ENCODE measurements around the gene PRKCE.

Gene PRKCE

DNA sequence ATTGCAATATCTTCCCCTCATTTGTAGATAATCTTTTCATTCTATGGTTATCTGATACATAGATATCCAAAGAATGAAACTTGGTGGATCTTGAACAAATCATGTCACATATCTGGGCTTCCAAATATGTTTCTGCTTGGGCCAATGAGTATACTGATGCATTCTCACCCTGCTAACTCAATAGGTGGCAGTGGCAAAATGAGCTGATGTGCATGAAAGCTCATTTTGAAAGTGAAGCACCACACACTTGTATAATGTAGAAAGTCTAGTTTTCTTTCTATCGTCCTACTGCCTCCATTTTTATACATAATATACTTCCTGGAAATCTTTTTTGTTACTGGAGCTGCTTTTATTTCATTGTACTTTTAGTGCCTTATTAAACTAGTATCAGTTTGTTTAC is 208.2 kb downstream of the PRKCE start:
- intact Hi-C loops (cut with DNase I; ENCODE audit: low total_unique reads) = no loop called here
- no peaks in the 10 kb centered on the region for H3K36me3 ChIP-seq
- no peaks in the 10 kb centered on the region for H3K27me3 ChIP-seq
- H3K9me3 ChIP-seq = no peaks in the 10 kb centered on the region
- no peak overlapping the region for H3K27ac ChIP-seq
- H3K4me1 ChIP-seq = peaks cover 0 to 16% (median 12%) of the 10 kb centered on the region in 4 donors
- DNase-seq = no peak
- H3K4me3 ChIP-seq = no peak overlapping the region
- TF ChIP-seq, protein P1, sequence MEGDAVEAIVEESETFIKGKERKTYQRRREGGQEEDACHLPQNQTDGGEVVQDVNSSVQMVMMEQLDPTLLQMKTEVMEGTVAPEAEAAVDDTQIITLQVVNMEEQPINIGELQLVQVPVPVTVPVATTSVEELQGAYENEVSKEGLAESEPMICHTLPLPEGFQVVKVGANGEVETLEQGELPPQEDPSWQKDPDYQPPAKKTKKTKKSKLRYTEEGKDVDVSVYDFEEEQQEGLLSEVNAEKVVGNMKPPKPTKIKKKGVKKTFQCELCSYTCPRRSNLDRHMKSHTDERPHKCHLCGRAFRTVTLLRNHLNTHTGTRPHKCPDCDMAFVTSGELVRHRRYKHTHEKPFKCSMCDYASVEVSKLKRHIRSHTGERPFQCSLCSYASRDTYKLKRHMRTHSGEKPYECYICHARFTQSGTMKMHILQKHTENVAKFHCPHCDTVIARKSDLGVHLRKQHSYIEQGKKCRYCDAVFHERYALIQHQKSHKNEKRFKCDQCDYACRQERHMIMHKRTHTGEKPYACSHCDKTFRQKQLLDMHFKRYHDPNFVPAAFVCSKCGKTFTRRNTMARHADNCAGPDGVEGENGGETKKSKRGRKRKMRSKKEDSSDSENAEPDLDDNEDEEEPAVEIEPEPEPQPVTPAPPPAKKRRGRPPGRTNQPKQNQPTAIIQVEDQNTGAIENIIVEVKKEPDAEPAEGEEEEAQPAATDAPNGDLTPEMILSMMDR (IDR thresholded peaks at IDR 0.05) = no peak

DNA sequence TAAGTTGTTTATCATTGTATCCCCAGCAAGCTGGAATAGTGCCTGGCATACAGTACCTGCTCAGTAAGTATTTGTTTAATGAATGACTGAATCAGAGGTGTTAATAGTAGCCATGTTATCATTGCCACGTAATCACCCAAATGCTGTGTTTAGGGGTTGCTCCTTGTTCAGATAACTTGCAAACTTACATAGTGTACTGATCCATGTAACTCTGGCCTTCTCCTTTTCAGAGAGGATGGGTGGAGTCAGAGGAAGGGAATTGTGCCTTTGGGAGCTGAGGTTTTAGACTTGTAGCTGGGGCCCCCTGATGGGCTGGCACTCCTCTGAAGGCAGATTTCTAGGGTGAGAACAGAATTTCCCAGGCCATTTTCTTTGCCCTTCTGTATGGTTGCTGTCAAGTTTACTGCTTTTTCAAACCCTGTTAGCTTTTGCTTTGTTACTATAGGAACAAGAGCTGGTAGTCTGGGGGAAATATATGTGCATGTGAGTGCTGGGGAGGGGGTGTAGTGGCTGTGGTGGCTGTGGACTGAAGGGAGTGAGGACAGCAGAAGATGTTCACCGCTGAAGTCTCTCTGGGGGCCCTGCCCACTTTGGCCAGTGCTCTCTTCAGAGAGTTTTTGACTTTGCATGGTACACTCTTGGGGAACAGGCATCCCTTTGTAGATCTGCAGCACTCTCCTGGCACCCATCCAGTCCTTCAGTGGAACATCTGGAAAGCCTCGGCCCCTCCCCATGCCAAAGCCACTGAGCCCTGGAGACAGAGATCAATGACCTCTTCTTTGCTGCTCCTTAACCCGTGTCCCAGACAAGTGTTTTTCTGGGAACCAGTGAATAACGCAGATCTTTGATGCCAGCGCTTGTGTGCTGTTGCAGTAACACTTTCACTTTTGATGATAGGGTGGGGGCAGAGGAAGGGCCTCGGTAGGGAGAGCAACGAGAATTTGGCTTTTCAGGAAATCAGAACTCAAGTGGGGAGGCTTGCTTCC is 209.0 kb downstream of the PRKCE start:
- H3K27ac ChIP-seq = peak overlapping the region in 1 of 2 donors; percentile 24

DNA sequence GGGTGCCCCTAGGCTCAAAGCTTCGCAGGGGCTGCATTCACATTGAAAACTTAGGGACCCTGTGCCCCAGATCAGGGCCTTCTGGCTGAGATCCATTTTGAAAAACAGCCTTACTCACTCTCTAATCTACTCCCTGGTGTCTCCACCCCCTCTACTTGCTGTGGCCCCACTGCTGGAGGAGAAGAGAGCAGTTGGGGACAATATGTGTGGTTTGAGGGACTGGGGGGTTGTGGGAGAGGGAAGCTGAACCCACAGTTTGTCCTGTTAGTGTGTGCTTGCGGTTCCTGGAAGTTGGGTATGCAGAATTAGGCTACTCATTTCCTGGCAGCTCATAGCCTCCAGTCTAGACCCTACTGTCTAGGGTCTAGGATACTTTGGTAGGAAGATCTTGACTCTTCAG is 211.4 kb downstream of the PRKCE start:
- no peaks in the 10 kb centered on the region for H3K36me3 ChIP-seq
- intact Hi-C loops (cut with DNase I; ENCODE audit: low total_unique reads) = no loop called here
- no peak overlapping the region for H3K4me3 ChIP-seq
- H3K27me3 ChIP-seq = no peaks in the 10 kb centered on the region
- TF ChIP-seq, protein P1 (IDR thresholded peaks at IDR 0.05) = no peak
- H3K27ac ChIP-seq = no peak overlapping the region
- no peaks in the 10 kb centered on the region for H3K9me3 ChIP-seq
- DNase-seq = no peak
- H3K4me1 ChIP-seq = peaks cover 0 to 16% (median 12%) of the 10 kb centered on the region in 4 donors

More for the DNA sequence above, 209.0 kb downstream of the PRKCE start:
- Histone ChIP-seq H3K36me3 (no peaks in the 10 kb centered on the region), H3K9me3 (no peaks in the 10 kb centered on the region), H3K4me3 (peak overlapping the region; percentile 26 to 38), H3K4me1 (peaks cover 0 to 16% (median 12%) of the 10 kb centered on the region in 4 donors), H3K27me3 (no peaks in the 10 kb centered on the region)
- DNase-seq = peak in 1 of 2 donors; percentile 44
- TF ChIP-seq, protein P1 (IDR thresholded peaks at IDR 0.05) = no peak
- intact Hi-C loops (cut with DNase I; ENCODE audit: low total_unique reads) = no loop called here

DNA sequence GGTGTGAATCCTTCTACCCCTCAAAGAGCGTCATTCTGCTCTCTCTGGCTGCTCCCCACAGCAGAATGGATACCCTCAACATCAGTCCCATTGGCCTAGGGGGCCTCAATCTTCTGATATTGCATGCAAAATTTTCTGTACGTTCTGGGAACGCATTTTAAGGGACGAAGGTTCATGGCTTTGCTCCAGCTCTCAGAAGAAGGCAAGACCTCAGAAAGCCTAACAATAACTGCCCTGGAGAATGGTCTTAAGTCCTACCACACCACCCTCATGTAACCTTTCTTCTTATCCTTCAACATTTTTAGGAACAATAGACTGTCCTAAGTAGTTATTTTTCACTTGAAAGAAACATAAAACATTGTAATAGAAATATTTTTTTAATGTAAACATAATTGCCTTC is 212.6 kb downstream of the PRKCE start:
- H3K27me3 ChIP-seq = no peaks in the 10 kb centered on the region
- no peaks in the 10 kb centered on the region for H3K9me3 ChIP-seq
- peaks cover 0 to 16% (median 12%) of the 10 kb centered on the region in 4 donors for H3K4me1 ChIP-seq
- H3K36me3 ChIP-seq = no peaks in the 10 kb centered on the region
- no peak for DNase-seq
- intact Hi-C loops (cut with DNase I; ENCODE audit: low total_unique reads) = no loop called here
- H3K4me3 ChIP-seq = no peak overlapping the region
- no peak overlapping the region for H3K27ac ChIP-seq
- TF ChIP-seq, protein P1 (IDR thresholded peaks at IDR 0.05) = no peak

DNA sequence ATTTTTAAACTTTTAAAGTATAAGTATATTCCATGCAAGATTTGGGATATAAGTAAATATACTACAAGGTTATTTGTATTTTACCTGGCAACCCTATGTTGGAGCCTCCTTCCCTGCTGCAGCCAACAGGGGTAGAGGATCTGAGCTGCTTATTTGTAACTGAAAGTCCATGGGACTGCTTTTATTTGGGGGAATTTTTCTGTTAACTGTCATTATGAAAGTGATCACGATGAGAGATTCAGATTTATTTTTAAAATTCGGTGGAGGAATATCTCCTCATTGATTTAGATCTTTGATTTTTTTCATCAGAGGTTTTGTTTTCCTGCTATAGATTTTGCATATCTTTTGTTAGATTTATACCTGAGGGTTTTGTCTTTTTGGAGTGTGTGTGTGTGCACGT is 215.9 kb downstream of the PRKCE start:
- no peaks in the 10 kb centered on the region for H3K36me3 ChIP-seq
- no peaks in the 10 kb centered on the region for H3K4me1 ChIP-seq
- DNase-seq = no peak
- H3K27ac ChIP-seq = no peak overlapping the region
- TF ChIP-seq, protein P1 (IDR thresholded peaks at IDR 0.05) = no peak
- no peaks in the 10 kb centered on the region for H3K27me3 ChIP-seq
- no peaks in the 10 kb centered on the region for H3K9me3 ChIP-seq
- no peak overlapping the region for H3K4me3 ChIP-seq
- intact Hi-C loops (cut with DNase I; ENCODE audit: low total_unique reads) = no loop called here
